GM18502 (cell line): Measurements from ENCODE around the gene COBL.
A peak's percentile ranks its signal among the peaks of the same experiment; 100 is the strongest.

Source experiments
- ATAC-seq: cut with Tn5 transposase; IDR thresholded peaks from one replicate; pipeline ENCODE4 v1.9.1; 2021; ENCODE audit warnings: mild to moderate bottlenecking; ENCODE audit not compliant: unreplicated experiment, poor library complexity

The COBL gene

DNA sequence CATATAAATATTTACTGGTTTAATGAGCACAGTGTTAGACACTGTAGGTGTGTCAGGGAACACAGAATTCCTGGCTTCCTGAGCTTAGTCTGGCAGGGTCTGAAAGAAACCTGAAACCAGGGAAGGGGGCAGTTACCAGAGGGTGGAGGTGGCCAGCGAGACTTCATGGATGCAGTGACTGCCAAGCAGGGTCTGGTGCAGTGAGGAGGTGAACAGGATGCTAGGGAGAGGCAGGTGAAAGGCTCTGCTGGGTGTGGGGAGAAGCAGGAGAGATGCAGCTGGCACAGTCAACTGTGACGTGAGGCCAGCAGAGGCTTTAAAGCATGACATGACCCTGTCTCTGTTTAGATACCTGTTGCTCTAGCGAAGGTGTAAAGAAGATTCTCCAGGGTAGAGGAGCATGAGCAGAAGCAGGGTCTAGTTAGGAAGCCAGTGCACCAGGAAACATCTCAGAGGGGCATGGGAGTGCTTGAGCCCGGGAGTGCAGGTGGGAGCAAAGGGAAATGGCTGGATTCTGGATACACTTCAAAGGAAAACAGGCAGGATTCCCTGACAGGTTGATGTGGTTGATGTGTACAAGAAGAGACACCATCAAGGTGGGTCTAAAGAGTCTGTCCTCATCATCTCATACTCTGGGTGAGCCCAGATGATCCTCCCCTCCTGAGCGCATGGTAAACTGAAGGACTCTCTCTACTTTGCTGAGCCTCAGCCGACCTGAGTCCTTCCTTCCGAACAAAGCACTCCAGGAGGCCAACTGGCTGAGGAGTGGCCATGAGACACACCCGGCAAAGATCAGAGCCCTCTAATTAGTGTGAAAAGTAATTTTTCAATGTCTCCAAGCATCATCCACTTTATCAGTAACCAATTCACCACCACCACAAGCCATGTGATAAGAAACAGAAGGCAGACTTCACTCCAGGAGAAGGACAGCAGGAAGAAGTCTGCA is 186.8 kb downstream of the COBL start:
- ATAC-seq: no peak

DNA sequence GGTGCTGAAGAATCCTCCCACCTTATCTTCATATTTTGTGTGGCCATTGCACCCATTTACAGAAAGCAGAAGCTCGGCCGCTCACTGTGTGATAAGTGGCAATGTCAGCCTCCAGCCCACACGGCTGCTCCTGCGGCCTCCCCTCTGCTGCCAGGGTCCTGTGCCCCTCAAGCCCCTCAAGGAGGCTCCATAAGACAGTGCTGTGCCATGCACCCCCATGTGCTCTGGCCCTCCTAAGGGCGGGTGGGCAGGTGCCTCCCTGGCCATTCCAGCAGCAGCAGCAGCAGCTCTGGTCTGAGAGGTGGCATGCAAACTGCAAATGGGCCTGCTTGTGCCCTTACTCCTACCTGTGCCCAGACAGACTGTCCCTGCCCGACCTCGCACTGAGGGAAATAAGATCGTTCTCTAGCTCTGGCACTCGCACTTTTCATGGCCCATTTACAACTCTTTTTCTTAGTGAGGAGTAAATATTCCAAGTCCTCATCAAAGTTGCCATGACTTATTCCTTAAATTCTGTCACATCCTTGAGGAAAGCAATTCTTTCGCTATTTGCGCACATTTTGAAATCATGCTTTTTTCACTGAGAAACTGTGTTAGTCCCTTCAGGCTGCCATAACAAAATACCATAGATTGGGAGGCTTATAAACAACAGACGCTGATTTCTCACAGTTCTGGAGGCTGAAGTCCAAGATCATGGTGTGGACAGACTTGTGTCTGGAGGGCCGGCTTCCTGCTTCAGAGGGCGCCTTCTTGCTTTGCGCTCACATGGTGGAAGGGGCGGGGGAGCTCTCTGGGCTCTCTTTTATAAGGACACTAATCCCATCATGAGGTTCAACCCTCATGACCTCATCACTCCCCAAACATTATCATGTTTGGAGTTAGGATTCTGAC is 187.8 kb downstream of the COBL start:
- no peak for ATAC-seq

DNA sequence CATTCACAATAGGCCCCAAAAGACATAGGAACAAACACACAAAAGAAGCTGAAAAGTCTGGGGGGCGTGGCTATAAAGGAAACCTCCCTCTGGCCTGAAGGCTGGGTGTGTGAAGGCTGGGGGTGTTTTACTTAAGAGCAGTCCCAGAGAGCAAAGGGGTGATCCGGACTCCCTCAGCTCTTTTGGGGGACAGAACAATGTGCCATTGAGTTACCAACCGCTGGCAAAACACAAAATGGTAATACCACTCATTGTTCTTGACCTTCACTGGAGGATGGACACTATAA is 189.0 kb downstream of the COBL start:
- no peak for ATAC-seq

DNA sequence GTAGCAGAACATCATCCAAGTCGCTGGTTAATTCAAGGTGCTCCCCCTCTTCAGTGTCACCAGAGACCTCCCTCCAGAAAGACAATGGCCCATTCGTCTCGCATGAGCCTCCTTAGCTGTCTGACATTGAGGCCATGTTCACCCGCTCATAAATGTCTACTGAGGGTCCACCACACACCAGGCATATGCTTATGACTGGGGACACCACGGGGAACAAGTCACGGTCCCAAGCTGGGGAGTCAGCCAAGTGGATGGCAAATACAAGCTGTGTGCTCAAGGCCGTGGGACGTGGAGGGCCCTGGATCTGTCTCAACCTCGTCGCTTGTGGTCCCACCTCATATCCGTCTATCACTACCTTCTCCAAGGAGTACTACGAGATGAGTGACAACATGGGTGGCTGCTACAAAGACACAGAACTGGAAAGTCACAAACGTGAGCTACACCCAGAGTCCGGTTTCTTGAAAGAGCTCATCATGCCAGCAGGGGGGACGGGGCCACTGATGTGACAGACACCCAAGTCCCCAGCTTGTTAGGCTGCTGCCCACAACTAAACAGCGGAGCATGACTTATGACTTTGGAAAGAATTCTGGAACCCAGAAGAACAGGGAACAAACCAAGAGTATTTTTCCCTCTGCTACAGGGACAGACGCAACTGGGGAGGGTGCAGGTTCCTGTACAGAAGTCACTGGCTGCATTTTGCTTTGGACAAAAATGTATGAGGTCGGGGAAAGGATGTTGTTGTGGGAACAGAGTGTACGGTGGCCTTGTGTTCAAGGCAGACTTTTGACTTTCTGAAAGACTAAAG is 189.6 kb downstream of the COBL start:
- no peak for ATAC-seq

DNA sequence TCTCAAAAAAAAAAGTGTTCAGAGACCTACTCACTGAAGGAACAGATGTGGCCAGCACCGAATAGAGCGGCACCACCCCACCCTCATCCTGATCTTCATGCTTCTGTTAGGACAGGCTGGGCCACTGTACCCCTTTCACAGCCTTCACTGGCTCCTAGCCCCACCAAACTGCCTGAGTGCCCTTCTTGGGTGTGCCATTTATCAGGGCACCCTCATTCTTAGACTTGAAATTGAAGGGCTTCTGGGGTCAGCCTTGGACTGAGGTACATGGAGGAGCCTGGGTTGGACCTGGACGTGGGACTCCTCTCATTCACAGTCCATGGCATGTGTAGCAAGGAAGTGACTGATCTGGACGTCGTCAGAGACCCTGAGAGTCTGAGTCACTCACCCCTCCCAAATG is 190.3 kb downstream of the COBL start:
- ATAC-seq: no peak

DNA sequence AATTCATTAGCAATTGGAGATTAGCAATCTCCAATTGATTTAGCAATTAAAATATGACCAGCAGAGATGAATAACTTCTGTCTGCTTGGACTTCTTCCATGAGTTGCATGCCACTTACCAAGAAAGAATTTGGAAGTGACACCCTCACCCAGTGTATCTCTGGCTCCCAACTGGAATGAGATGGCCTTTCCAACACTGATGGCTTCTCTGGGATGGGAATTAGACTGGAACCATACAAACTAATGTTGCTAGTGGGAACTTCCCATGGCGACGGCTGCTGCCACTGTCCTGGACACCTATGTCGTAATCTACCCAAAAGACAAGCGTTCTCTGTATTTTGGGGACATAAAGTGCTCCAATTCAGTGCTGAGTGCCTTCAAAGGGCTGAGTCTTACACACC is 192.3 kb downstream of the COBL start:
- ATAC-seq: no peak

DNA sequence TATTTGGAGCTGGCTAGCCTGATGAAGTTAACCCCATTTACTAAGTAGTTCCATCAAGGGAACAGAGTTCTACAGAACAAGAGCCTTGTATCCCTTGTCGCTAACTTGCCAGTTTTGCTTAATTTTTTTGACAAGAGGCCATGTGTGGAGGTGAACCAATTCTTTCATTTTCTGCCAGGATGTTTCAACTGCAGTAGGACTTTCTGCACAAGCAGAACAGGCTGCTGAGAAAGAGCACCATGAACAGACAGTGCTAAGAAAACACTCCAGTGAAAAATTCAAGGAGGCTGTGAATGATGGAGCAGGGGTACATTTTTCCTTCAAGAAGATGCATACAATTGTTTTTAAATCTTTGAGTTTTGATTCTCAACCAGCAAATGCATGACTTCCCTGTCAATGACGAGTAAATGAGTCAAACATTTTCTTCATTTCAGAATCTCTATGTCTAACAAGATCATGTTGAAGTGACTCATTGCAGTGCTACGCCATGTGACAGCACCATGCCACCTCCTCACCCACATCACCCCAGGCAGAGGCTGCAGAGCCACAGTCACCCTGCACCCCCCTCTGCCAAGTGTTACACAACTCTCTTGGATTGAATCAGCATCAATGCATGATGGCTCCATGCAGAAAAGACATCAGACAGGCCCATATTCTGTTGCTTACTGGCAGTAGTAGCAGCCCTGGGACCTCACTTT is 193.1 kb downstream of the COBL start:
- ATAC-seq: no peak

GRCh38 chr7:51121931-51122425 is 194.6 kb downstream of the COBL start:
- peak; percentile 43 for ATAC-seq

DNA sequence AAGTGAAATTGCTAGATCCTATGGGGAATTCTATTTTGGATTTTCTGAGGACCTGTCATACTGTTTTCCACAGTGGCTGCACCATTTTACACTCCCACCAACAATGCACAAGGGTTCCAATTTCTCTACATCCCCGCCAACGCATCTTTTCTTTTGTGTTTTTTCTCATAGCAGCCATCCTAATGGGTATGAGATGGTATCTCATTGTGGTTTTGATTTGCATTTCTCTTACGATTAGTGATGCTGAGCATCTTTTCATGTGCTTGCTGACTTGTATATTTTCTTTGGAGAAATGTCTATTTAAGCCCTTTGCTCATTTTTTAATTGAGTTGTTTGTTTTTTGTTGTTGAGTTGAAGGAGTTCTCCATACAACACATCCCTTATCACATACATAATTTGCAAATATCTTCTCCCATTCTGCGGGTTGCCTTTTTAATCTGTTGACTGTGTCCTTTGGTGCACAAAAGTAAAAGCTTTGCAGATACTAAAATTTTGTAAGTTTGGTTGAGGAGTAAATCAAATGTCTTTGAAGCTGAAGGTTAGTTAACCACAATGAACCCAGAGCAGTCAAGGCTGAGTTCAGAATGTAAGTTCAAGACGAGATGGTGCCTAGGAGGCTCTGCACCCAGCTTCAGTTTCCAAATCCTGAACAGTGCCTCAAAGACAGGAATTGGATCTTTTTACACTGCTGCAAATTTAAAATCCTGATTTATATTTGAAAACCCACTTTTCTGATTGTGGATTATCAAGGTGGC is 195.4 kb downstream of the COBL start:
- no peak for ATAC-seq

GRCh38 chr7:51118628-51119027 is 198.0 kb downstream of the COBL start:
- ATAC-seq: no peak

GRCh38 chr7:51114501-51114900 is 202.1 kb downstream of the COBL start:
- ATAC-seq: no peak

DNA sequence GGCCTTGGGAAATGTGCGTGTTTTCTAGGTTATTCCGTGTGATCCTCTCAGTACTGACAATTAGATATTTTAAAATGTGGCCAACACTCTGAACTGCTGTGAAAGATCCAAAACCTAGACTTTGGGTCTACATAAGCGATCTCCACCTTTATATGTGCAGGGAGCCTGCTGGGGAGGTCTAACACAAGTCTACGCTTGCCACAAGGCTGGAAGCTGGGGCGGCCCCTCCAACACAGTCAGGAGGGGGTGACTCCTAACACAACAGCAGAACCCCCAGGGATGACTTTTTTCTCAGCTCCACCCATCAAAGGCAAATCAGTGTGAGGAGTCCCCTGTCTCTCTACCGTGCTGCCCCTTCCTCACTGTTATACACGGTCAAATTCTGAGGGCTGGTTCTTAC is 202.6 kb downstream of the COBL start:
- ATAC-seq: no peak

- no peak for ATAC-seq
Measured at GRCh38 chr7:51113560-51113959, 203.0 kb downstream of the COBL start.

GRCh38 chr7:51111241-51111940 is 205.2 kb downstream of the COBL start:
- no peak for ATAC-seq

GRCh38 chr7:51108134-51108533 is 208.5 kb downstream of the COBL start:
- ATAC-seq: no peak

- no peak for ATAC-seq
Measured at GRCh38 chr7:51104278-51104677, 212.3 kb downstream of the COBL start.

DNA sequence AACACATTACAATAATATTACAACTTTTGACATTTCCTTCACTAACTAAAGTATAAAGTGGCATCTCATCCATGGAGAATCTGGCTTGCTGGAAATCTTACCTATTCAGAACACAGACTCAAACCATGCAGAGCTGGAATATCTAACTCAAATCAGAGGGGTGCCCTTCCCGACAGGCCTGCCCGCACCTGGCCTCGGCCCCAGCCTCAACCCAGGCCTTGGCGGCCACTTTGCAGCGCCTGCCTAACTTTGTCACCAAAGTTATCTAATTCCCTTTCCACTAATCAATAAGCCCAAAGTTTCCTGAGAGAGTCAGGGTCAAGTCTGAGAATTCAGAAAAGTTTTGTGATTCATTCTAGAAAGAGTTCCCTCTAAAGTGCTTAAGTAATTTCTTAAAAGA is 212.9 kb downstream of the COBL start:
- no peak for ATAC-seq

DNA sequence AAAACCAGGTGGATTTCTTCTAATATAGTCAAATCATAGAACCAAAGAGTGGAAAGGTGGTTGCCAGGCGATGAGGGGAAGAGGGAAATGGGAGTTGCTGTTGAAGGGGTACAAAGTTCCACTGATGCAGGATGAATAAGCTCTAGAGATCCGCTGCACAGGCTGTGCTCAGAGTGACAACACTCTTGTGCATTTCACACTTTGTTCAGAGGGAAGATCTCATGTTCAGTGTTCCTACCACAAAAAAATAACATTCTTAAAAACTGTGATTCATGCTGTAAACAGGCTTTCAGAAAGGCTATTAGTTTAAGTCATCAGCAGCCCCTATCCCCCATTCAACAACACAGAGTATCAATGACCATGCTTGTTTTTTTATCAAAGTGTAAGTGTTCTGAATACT is 213.8 kb downstream of the COBL start:
- ATAC-seq: no peak
